ENCODE data around the gene KCNJ16.

Gene KCNJ16

DNA sequence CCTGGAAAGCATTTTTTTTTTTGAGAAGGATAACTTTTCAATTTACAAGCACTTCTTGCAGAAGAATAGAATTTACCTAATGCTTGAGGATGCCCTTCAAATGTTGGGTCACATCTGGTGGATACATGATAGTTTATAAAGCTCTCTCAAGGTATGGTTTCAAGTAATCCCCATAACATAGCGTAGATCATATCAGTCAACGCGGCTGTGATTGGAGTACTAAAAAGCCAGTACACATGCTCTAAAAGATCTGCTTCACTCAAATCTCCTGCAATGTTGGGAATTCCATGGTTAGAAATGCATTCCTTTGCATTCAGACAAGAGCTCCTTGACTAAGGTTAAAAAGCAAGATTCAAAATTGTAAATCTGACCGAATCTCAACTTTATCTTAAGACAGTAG lies 3.9 kb upstream of the KCNJ16 start:
- no peak for DNase-seq

DNA sequence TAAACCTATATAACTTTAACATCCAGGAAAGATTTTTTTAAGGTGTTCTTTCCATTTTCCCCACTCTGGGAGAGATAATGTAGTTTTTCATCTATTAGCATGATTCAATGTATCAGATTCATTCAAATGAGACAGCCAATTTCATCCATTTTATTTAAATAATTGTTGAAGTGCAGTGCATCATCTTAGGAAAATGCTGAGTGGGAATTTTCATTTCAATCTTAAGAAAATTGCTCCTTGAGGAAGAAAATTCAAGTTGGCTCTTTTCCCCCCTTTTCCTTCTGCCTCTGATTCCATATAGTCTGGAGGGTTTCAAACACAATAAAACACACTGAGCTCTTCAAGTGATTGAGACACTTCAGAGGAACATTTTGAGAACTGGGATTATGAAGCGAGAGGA lies 3.4 kb upstream of the KCNJ16 start:
- no peak for DNase-seq

DNA sequence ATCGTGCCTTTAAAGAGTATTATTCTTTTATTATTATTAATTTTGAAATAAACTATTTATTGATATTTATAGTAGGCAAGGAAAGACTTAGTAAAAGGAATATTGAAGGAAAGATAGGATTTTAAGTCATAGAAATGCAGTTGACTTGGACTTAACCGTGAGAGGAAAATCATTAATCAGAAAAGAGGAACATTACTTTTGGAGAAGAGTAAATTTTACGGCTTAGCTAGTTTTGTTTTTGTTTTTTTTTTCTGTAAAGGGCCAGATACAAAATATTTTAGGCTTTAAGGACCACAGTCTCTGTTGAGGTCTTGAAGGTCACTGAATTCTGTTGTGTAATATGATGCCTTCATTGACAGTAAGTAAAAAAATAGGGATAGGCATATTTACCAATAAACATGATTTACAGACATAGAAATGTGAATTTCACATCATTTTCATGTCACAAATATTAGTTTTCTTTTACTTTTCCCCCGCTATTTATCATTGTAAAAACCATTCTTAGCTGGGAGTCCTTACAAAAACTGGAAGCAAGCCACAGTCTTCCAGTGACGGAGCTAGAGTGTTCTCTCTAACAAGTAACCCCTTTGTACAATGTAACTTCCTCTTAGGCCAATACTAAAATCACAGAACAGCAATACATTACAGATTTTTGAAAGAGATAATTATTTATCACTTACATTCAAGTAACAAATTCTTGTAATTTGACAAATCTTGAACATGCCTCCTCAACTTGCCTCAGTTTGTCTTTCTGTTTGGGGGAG lies 2.3 kb upstream of the KCNJ16 start:
- DNase-seq = no peak

DNA sequence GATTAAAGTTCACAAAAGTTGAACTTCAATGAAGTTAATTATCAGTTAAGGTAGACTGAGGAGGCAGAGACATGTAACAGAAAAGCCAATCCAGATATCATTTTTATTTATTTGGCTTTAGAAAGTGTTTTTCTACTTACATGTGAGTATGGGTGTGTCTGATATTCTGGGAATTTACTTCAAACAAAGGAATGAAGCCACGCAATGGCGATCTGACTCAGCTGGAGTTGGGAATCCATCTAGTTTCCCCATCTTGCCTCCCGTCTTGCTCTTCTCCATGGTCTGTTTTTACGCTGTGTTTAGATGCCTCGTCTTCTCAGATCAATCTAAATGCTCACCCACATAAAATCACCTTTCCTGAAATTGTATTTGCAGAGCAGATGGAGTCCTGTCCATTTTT lies 1.7 kb upstream of the KCNJ16 start:
- DNase-seq = no peak

DNA sequence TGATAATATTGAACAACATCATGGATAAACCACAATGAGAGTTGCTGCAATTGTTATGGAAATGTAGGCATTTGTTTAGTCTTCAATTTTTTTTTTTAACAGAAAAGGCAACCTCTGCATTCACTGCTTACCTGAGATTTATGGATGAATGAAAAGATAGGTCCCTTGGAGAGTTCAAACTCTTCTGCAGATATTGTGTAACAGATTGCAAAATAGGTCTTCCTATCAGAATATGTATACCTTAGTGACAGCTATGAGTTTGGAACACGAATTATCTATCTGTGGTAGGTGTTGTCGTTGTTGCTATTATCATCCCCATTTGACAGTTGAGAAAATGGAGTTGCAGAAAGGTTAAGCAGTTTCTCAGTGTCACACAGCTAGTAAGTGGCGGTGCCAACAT lies 1.2 kb upstream of the KCNJ16 start:
- no peak for DNase-seq

DNA sequence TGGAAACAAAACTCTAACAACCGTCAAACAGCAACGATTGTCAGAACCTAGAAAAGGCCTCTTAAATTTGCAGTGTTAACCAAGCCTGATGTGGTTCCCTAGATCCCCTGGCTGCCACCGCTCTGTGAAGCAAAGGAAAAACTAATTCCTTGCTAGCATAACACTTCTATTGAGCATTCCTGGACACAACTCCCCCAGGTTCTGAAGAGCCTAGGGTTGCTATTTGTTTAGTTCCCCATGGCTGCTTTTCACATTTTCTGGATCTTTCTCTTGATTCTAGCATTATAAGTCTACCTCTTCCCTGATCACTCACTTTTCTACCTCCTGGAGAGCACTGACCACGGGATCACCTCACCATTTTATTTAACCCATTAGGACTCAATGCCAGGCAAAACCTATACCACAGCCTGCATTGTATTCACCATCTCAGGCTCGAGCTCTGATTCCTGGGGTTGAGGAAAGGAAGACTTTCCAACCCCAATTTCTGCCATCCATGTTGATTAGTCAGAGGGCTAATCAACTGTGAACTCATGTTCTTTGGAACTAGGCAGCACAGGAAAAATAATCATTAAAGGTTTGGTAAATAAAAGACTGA lies 692 bp upstream of the KCNJ16 start:
- DNase-seq = no peak

DNA sequence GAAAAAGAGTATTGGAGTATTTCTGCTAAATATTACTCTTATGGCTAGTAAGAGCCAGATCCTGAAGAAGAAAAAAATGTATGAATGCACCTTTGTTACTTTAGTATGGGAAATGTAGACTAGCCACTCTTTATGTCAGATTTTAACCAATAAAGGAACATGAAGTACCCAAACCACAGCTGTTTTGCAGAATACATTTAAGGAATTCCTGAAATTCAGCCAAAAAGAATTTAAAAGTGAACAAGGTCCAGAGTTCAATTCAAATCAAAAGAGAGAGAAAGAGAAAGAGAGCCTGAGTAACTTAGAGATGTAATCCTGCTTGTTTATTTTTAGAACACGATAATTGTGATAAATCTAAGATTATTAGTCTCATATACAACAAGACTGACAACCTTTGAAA lies 1.2 kb downstream of the KCNJ16 start:
- DNase-seq = no peak

DNA sequence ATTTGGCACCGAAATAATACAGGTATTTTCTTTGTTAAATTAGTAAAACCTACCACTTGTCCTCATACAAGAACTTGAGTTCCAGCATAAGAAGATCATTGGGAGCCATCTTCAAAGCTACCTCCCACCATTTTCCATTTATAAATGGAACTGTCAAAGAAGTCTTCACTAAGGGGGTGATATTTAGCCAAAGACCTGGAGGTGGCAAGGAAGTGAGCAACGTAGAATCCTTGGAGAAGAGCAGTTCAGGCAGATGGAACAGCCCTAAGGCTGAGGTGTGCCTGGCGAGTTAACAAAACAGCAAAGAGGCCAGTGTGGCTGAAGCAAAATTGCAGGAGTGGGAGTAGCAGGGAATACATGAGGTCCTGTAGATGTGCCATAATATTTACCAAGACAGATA lies 1.8 kb downstream of the KCNJ16 start:
- no peak for DNase-seq

DNA sequence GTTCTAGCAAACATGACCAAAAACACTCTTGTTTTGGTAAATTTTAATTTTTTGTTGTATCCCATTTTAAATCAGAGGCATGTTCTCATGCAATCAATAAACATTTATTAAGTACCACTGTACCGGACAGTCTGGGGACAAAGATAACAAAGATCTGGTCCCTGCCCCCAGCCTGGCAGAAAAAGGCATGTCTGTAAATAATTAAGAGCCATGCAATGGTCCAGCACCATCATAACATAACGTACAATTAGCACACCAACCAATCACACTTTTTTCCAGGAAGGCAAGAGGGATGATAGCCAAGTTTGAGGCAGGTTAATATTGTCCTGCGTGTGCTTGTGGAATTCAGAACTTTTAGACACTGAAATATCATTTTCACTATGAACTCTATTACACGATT lies 3.5 kb downstream of the KCNJ16 start:
- no peak for DNase-seq

DNA sequence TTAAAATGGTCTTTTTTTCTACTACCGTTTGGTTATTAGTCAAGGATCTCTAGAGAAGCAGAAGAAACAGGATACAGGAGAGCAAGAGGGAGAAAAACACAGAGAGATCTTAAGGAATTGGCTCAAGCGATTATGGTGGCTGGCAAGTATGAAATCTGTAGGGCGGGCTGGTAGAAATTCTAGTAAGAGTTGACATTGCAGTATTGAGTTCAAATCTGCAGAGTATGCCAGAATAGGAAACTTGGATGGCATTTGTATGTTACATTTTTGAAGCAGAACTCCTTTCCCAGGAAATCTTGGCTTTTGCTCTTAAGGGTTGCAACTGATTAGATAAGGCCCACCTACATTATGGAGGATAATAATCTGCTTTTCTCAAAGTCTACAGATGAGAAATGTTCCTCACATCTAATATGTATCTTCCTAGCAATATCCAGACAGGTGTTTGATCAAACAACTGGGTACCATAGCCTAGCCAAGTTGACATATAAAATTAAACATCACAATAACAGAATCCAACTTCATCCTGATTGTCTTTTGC lies 4.0 kb downstream of the KCNJ16 start:
- no peak for DNase-seq

DNA sequence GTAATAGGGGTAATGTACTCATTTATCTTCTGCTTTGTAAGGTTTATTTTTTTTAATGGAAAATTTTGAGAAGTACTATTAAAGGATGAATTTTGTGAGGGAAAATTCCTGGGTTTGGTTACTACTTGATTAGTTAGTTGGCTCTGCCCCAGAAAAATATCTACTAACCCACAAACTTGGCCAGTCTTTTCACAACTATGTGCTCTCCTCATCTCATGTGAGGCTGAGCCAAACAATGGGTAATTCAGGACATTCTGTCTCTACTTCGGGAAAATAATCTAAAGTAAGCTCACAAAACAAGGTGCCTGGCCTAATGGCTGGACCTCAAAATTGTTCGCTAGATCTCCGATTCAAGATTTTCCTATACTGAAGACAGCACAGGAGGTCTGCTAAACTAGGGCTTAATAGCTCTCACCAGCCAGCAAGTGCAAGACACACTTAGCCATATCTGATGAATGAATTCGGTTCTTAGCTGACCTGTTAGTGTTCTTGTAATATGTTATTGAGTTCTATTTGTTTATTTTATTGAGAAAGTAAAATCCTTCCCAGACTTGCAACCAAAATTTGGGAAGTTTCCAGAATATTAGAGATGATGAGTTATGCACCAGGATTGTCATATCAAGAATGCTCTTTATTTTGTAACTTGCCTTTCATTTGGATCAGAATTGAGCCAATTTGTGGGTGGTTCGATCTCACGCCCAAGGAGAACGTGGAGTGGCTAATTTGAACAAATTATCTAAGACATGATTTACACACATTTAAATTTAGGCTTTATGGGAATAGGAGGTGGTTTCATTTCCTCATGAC lies 5.7 kb downstream of the KCNJ16 start:
- DNase-seq = no peak

DNA sequence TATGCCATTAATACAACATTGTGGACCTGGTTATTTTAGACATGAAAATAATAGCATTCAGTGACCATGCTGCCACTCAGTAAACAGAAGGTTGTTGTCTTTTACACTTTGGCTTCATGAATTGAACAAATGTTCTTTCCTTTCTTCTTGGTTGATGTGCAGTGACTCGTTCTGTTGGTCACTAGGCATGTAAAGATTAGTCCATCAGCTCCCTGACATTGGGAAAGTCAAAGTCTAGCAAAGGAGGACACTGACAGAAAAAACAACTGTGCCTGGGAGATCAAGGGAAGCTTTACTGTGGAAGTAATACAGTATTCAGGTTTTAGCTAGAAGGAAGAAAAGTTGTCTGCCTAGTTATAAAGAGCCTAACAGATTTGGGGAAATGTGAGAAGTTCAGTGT lies 6.9 kb downstream of the KCNJ16 start:
- no peak for DNase-seq

DNA sequence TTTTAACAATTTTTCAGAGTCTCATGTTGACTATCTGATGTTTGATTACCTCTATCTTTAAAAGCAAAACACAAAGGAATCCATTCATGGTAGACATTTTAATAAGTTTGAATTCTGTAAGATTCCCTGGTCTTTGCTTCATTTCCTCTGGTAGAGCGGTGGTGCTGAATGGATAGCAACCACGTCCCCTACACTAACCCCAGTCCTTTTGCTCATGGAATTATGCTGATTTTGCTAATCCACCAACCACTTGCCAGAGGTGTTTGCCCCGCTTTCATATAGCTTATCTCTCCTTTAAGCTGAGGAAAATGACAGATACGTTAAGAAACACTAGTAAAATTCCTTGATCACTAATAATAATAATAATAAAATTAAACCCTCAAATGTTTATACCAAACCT lies 9.5 kb downstream of the KCNJ16 start:
- DNase-seq = no peak

DNA sequence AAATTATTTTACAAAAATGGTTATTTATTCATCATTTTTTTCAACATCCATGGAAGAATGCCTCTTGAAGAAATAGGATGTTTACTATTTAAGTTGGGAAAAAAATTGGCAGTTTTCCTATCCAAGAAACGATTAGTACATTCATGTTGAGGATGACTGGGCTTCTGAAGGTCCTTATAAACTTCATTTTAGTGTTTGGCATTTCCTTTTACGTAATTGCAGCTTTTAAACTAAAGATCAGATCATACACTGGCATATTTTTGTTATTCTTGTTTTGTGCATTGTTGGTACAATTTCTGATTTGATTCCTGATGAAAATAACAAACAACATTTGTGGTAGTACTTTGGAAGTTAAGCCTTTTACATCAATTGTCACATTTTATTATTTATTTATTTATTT lies 11.5 kb downstream of the KCNJ16 start:
- DNase-seq = no peak

DNA sequence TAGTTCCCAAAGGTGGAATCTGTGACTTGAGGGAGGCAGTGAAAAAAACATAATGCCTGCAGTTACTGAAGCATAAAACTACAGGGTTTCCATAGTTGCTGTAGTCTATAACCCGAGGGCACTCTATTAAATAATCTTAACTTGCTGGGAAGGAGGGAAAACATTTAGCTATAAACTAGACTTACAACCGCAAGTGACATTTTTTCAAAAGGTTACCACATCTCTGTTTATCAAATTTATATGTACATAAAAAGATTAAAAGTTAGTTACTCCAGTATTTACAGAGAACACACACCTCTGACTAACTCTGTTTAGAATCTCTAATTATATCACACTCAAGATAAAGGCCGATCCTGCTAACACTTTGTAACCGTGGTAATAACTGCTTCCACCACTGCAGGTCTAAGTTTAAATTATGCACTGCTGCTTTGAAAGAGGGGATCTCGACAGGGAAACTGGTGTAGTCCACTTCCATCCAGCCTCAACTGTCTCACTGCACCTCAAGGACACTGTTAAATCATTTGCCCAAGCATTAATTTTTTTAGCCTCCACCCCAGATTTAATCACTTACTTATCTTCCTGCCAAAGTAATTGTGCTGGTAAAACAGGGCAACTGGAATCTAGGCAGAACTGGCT lies 14.6 kb downstream of the KCNJ16 start:
- DNase-seq = no peak

DNA sequence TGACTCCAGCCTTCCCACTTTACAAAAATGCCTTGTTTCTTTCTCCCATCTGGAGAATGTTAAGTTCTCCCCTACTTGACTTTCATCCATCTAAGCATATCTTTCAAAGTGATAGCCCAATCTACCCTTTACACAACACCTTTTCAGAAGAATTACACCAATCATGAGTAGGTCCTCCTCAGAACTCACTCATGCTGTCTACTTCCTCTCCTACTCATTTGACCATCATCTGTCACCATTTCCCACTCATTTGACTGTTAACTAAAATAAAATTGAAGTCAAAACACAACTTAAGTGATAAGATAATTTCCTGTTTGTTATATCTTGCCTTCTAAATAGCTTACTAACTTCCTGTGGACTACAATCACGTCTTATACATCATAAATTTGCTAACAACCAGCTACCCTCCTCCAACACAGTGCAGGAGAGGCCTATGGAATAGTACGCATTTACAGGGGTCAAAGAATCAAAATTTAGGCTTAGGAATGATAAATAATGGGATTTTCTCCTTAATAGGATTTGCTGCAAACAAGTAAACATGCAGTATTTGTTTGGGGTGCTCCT lies 16.1 kb downstream of the KCNJ16 start:
- DNase-seq = no peak

DNA sequence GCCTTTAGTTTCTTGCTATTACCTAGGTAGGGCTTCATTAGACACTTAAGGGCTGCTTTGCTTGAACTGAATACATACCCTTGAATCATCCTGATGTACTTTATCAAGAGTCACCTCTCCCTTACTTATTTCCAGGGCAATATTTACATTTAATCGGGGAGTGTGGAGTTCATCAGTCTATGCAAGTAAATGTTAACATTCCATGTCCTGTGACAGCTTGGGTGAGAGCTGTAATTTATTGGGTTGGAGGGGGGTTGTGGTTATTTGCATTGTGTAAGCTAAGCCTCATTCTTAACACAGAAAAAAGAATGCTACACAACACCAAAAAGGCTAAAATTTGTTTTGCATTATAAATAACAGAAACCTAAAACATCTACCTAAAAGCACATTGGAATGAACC lies 16.7 kb downstream of the KCNJ16 start:
- DNase-seq = no peak

DNA sequence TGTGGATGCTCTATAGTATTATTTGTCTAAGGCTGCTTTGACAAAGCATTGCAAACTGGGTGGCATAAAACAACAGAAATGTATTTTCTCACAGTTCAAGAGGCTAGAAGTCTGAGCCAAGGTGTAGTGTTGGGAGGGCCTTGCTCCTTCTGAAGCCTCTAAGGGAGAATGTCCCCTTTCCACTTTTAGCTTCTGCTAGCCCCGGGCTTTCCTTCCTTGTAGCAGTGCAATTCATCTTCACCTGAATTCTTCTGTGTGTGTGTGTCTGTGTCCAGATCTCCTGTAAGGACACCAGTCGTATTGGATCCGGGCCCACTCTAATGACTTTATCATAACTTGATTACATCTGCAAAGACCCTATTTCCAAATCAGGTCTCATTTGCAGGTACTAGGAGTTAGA lies 18.1 kb downstream of the KCNJ16 start:
- no peak for DNase-seq

DNA sequence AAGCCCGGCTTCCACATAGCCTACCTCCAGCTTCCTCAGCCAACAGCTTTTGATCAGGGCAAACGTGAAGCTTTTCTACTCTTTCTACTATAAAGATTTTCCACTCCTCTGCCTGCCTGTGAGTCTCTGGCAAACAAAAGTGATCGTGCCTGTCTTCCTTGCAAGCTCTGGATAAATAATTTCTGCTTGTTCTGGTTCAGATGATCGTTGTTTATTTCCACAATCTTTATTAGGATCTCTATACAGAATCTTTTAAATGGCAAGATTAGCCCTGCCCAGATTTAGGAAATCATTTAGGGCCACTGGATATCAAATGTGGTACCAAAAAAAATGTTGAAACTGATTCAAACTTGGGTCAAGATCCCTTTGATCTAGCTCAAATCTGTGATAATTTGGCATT lies 20.4 kb downstream of the KCNJ16 start:
- no peak for DNase-seq

DNA sequence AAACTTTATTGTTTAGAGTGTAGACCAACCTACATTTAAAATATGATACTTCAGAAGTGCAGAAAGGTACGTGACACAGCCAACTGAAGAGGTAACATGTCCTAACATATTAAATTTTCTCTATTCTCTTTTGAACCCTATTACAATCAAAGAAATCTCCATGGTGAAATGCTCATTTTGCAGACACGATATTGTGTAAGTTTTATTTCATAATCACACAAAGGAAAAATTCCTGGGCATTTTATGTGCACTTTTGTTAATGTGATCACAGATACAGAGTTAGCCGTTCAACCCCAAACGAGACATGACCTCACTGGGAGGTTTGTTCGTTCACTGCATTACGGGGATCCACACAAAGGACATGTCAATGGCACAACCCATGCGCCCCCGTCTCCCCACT lies 21.8 kb downstream of the KCNJ16 start:
- no peak for DNase-seq

DNA sequence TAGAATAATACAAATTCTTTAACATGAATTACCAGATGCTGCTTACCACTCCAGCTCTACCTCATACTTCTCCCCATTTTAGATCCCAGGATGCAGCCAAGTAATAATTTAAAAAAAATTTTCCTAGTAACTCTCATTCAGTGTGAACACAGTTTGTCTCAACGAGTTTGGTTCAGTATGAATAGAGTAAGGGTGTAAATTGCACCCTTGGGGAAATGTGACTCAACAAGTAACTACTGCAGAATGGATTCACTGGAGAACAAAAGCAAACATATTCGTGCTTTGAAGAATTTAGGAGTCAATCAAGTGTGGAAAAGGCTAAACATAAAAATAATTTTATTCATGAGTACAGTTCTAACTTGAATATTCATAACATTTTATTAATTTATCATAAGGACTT lies 23.0 kb downstream of the KCNJ16 start:
- DNase-seq = no peak

DNA sequence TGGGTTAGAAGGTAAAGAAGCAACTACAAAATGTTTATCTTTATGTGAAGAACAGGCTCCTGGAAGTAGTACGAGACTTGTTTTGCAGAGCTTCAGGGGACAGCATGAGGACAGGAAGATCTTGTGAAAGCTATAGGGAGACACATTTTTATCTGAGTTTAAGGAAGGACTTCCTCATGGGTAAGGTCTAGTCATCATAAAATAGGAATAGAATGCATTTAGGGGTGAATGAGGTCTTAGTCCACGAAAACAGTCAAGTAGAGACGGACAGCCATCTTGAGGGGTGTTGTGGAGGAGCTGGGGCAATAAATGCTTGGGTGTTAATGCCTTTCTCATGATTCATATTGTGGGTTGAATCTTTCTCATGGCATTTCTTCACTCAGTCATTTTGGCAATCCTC lies 24.3 kb downstream of the KCNJ16 start:
- no peak for DNase-seq

DNA sequence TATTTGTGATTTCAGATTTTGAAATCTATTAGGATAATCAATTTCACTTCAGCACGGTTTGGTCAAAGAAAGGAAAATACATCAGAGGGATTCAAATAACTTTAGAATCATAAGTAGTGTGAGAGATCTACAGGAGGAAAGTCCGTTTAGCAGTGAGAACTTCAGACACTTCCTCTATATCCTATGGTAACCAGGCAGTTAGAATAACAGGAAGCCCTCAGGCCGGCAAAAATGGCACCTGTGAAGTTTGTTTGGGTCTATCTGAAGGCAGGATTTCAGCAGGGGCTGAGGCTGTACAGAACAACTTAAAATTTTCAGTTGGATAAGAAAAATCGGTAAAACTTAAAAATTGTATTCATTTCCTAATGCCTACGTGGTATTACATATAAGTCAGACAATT lies 24.9 kb downstream of the KCNJ16 start:
- no peak for DNase-seq

All from NCI-H146 (cell line).